Measurements from ENCODE around the gene GPAT2.
"Not testable (repeated sequence)": the region's sequence is repeated elsewhere in the genome, so short reads cannot be mapped to it uniquely, and the experiment has no call there.

GRCh38 chr2:96049917-96050262 lies 15.2 kb upstream of the GPAT2 start:
- not testable (repeated sequence) for TF ChIP-seq CTCF (IDR thresholded peaks at IDR 0.05); EZH2 (IDR thresholded peaks at IDR 0.05; ENCODE audit: borderline replicate concordance, insufficient read depth, low read depth, low read length, poor library complexity, severe bottlenecking)
